HG03066 (cell line): Measurements from ENCODE around the gene FAM3D.
"Not testable (repeated sequence)": the region's sequence is repeated elsewhere in the genome, so short reads cannot be mapped to it uniquely, and the experiment has no call there.

Source experiments
- ATAC-seq: cut with Tn5 transposase; IDR thresholded peaks from one replicate; pipeline ENCODE4 v1.9.1; 2021; ENCODE audit warnings: low read depth; ENCODE audit not compliant: unreplicated experiment

The FAM3D gene, protein sequence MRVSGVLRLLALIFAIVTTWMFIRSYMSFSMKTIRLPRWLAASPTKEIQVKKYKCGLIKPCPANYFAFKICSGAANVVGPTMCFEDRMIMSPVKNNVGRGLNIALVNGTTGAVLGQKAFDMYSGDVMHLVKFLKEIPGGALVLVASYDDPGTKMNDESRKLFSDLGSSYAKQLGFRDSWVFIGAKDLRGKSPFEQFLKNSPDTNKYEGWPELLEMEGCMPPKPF

DNA sequence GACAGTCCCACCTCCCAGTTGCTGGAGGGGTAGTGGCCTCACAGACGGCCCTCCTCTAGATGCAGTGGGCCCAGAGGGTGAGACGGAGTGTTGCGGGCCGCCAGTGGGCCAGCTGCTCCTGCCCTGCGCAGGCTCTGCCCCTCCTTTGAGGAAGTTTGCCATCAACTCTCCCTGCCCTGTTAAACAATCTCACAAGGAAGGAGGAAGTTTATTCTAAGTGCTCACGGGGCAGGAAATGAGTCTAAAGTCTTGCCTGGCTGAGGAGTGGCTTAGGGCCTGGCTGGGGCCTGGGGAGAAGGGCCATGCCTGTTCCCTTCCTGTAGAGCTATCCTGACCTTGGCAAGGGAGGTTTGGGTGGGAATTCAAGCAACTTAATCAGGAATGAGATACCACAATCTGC is at the start of gene FAM3D:
TSS of gene FAM3D (minus strand) at position 92 of the 400 bp plus-strand sequence. CDS start 11,211 bp downstream, outside the sequence.
- no peak for ATAC-seq

DNA sequence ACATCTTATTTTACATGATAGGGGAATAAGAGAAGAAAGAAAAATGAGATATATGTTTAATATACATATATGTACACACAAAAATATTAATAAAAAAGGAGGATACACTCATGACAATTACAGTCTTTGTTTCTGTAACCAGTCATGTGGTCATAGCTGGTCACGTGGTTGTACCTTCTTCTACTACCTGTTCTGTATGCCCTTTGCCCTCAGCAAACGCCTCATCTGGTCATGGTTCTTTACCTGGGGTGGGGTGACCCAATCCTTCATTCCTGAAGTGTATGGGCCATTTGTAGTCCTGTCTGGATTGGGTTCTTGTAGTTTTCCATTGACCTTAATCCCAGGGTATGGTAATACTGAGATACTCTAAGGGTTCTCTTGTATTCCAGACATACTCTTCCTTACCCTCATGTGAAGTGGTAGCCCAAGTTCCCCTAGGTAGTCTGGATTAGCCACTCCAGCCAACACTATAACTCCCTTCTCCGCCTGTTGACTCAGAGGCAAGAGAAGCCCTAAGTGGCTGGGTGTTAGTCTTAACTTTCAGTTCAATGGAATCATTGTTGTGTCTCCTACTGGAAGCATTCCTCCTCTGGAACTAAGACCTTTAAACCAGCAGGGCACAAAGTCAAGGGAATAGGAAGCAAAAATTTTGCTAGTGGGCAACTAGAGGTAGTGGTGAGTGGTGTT is 47.3 kb upstream of the FAM3D start:
- ATAC-seq = no peak

DNA sequence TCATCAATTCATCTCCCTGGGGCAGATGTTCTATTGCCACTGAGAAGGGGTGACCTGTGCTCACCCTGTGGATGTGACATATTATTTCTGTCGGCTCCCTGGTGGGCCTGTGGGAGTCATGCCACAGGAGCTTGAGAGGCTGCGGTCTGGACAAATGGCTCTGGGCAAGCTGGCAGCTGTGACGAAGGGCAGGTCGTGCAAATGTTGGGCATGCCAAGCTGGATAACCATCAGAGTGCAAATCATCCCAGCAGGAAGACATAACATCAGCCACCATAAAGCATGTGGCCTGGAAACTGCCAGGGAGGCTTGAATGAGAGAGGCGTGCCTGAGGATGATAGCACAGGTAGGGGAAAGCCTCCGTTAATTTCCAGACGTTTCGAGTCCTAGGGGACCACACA is 45.3 kb upstream of the FAM3D start:
- no peak for ATAC-seq

DNA sequence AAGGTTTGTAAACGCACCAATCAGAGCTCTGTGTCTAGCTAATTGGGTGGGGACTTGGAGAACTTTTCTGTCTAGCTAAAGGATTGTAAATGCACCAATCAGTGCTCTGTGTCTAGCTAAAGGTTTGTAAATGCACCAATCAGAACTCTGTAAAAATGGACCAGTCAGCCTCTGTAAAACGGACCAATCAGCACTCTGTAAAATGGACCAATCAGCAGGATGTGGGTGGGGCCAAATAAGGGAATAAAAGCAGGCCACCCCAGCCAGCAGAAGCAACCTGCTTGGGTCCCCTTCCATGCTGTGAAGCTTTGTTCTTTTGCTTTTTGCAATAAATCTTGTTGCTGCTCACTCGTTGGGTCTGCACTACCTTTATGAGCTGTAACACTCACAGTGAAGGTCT is 42.4 kb upstream of the FAM3D start:
- ATAC-seq = not testable (repeated sequence)

DNA sequence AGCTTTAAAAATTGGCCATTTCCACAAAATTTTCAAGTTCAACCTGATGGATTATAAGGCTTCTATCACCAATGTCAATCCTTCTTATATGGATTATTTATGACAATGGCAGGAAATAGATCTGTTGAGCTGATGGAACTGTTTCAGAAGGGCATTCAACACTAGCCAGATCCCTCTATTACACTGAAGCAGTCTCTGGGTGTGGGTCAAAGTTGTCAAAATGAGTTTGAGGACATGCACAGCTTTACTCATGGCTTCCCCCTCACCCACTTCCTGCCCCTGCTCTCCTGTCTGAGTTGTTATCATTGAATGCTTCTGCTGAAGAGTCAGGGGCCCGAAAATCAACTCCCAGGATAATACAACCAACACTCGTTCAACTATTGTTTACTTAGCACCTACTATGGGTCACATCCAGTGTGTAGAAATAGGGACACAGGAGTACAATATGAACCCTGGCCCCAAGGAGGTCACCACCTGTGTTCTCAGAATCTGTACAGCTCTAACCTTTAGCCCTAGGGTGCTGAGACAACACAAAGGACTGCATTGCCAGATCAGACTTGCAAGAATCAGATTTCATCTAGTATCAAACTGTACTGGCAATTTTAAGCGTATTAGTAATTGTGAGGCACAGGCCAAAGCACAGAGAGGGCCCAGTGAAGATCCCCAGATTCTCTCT is 41.7 kb upstream of the FAM3D start:
- ATAC-seq = no peak

DNA sequence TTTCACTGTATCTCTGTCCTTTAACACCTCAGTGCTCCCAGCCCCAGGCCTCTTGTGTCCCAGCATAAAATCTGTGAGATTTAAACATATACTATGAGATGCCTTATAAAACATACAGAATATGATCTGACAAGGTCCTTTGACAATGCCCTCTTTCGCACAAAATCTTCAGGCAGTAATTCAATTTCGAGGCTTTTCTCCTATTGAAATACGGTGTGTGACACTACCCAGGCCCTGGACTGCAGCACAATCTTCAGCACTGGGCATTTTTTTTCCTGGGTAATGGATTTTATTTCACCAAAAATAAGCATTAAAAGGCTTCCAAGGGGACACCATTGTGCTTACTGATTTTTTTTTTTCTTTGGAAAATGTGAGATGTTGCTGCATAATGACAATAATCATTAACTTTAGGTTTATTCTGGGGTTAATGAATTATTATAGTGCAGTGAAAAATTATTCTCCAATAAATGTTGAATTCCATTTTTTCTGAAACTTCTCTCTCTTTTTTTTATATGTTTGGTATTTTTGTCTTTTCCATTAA is 40.9 kb upstream of the FAM3D start:
- no peak for ATAC-seq

DNA sequence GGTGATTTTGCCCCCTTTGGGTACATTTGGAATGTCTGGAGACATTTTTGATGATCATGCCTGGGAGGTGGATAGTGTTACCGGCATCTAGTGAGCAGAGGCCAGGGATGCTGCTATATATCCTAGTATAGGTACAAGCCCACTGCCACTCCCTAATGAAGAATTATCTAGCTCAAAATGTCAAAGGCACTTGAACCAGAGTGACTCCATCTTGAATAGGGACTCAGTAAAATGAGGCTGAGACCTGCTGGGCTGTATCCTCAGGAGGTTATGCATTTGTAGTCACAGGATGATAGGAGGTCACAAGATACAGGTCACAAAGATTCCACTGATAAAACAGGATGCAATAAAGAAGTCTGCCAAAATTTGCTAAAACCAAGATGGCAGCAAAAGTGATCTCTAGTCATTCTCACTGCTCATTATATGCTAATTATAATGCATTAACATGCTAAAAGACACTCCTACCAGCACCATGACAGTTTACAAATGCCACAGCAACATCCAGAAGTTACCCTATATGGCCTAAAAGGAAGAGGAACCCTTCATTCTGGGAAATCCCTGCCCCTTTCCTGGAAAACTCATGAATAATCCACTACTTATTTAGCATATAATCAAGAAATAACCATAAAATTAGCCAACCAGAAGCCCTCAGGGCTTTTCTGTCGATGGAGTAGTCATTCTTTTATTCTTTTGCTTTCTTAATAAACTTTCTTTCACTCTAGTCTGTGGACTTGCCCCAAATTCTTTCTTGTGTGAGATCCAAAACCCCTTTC is 40.0 kb upstream of the FAM3D start:
- no peak for ATAC-seq

DNA sequence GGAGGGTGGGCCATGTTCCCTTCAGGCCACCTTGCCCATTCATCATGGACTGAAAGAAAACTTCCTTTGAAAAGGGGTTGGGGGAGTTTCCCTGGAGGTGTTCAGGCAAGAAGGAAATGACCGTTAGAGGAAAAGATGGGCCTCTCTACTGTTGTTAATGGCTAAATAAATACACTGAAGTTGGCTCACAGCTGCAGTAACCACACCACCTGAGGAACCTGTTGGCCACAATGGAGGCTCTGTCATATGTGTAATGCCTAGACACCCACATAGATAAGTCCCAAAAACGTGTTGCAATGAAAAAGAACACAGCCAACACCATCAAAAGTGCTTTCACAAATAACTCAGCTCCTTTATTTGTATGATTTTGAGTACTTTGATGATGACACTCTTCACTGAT is 38.2 kb upstream of the FAM3D start:
- no peak for ATAC-seq

DNA sequence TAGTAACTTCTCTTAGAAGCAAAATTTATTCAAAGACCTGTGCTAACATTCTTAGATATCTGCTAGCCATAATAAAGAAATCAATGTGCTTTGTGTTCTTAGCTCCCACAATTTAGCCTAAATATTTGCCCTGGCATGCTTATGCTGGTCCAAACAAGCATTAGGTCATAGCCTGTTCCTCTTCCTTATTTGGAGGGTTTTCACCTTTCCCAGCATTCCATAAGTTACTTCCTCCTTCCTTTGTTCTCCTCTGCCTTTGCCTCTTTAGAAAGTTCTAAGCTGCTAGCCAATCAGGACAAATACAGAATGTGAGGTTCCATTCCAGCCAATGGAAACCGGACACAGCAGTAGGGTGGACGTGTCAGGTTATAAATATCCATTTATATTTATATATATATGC is 37.7 kb upstream of the FAM3D start:
- not testable (repeated sequence) for ATAC-seq

DNA sequence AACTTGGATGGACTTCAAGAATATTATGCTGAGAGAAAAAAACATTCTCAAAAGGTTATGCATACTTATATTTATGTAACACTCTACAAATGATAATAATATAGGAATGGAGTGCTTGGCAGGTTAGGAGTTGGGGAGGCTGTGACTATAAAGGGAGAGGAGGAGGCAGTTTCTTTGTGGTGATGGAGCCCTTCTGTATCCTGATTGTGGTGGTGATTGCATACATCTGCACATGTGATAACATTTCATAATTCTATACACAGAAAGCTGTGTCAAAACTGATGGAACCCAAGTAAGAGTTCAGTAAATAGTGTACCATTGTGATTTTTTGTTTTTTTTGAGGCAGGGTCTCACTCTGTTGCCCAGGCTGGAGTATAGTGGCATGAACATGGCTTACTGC is 31.7 kb upstream of the FAM3D start:
- ATAC-seq = no peak

DNA sequence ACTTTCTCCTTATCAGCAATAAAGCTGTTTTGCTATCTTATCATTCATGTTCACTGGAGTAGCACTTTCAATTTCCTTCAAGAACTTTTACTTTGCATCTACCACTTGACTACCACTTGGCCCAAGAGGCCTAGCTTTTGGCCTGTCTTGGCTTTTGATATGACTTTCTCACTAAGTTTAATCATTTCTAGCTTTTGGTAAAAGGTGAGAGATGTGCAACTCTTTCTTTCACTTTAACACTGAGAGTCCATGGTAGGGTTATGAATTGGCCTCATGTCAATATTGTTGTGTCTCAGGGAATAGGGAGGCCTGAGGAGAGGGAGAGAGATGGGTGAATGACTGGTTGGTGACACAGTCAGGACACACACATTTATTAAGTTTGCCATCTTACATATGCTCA is 31.0 kb upstream of the FAM3D start:
- no peak for ATAC-seq

DNA sequence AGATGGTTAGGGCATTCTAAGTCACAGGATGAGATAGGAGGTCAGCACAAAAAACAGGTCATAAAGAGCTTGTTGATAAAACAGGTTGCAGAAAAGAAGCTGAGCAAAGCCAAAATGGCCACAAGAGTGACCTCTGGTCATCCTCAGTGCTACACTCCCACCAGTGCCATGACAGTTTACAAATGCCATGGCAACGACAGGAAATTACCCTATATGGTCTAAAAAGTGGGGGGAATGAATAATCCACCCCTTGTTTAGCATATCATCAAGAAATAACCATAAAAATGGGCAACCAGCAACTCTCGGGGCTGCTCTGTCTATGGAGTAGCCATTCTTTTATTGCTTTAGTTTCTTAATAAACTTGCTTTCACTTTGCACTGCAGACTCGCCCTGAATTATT is 30.2 kb upstream of the FAM3D start:
- ATAC-seq = not testable (repeated sequence)

DNA sequence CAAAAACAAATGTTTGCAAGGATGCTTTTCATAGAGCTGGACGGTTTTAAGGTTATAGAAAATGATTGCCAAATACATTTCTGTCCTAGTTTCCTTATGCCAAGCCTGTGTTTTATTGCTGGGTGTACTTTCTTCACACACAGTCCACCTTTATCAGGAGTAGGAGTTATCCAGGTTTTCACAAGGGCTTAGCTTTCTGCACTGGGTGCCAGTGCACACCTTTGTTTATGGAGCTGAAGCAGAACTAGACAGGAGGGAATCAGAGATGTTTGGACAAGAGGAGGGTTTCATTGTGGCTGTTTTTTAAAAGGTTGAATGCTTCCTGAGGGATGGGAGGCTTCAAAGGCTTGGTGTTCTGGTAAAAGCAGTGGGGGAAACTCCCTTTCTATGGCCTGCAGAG is 29.5 kb upstream of the FAM3D start:
- no peak for ATAC-seq

DNA sequence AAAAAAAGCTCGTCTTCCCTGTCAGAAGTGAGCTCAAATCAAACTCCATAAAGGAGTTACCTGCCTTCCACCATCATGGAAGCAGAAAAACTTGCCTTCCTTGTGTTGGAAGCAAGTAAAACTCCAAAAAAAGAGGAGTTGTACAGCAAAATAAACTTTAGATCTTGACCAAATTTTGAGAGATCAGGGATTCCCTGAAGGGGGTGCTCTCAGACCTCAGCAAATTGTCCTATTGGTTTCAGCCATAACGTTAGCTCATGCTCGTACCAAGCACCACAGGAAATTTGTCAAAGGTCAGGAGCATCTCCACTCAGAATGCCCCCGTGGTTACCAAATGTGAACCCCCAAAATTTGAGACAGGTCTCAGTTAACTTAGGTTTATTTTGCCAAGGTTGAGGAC is 28.7 kb upstream of the FAM3D start:
- ATAC-seq = not testable (repeated sequence)

DNA sequence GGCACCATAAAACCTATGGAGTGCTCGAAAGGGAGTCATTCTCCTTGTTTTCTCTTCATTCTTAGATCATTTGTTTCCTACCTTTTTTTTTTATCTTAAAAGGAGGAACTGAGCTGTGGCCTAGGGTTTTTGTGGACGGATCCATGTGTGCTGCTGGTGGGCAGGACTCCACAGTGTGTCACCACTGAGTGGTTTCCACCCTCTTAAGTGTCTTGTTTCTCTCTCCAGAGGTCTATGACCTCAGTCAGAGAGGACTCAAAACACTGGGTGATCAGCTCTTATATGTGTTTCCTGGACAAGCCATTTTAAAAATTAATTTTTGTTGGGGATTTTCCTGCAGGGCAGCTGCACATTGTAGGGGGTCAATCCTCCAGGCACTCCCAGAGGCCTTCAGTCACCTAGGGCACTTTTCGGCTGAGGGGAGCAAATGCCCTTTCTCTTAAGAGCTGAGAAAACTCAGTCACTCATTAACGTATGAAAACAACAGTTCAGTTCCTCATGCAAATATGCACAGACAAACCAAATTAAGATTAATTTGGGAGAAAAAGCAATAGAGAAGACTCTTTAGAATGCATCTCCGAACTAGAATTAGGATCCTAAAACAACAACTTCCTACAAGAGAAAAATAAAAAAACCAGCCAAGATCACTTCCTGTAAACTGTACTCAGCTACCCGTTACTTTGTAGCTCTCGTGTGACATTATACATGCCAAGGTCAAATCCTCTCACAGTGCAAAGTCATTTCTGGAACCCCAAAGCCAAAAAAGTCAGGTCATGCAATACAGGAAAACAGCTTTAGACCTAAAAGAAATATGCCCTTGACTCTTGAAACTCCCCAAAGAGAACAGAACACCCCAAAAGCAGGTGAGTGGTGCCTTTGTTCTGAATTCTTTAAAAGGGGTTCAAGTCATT is 27.6 kb upstream of the FAM3D start:
- ATAC-seq = peak; percentile 52

DNA sequence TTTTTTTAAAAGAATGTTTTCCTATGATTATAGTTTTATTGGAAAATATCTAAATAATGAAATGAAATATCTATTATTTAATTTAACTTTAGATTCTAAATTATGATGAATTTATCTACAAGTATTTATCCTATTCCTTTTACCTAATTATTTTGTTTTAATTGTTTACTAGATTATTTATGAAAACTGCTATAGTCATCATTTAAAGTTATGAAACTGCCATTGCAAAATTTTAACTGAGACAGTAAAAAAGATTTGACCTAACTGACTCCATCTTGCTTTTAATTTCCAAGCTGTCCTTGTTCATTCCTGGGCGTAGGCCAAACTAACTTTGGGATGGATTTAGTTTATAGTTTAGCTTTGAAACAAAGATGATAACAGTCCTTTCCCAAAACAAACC is 25.9 kb upstream of the FAM3D start:
- no peak for ATAC-seq

DNA sequence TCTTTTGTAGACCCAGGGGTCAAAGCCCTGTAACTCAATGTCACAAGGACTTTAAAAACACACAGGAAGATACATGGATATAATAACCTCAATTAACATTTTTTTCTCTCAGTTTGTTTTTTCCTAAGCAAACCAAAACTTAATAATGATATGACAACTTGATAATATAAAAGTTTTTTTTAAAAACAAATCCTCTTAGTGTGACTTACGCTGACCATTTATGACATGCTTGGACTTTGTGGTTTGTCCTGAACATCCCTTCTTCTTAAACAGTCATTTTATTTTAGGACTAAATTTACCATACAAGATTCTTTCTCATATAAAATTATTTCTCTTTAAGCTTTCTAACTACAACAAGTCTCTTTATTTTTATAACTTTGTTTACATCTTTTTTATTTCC is 25.4 kb upstream of the FAM3D start:
- no peak for ATAC-seq

DNA sequence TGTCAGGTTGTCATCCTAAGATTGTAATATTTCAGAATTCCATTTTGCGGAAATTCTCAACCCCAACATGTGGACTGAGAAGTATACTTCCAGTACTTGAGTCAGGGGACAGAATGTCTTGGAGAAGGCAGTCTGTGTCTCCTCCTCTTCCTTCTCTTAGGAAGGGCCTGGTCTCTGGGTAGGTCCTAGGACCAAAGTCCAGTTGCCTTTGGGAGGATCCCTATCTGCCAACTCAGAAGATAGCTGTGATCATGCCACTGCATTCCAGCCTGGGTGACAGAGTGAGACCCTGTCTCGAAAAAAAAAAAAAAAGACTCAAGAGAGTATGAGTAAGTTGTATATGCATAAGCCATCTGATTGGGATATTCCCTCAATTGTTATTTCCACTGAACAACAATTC is 23.9 kb upstream of the FAM3D start:
- no peak for ATAC-seq

DNA sequence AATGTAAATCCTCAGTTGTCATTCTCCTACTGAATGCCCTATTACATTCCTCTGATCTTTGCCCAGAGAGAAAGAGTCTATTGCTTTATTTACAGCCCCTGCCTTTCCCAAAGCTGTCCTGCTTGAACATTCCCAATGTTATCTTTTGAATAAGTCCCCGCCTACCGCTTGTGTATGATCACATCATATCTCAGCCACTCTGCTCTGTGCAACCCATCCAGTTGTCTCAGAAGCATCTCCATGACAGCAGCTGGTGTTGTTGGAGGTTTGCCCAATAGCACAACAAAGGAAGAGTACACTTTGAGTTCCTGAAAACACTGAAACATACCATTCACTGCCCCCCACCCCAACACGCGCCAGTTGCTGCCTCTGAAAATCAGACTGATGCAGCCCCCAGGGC is 22.0 kb upstream of the FAM3D start:
- ATAC-seq = no peak

DNA sequence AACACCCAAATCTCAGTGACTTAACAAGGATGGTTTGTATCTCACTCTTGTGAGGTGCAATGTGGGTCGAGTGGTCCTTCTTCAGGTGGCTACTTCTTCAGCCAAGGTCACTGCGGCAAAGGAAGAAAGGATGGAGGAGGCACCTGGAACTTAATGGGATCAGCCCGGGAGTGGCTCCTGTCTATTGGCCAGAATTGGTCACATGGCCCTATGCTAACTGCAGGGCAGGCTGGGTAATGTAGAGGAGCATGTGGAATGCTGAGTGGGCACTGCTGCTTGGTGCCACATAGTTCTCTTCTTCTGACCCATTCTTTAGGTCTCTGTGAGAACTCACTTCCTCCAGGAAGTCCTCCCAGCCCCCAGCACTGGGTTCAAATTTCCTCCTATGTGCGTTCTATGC is 20.3 kb upstream of the FAM3D start:
- ATAC-seq = no peak
